ENCODE results near the gene C2CD4C.

DNA sequence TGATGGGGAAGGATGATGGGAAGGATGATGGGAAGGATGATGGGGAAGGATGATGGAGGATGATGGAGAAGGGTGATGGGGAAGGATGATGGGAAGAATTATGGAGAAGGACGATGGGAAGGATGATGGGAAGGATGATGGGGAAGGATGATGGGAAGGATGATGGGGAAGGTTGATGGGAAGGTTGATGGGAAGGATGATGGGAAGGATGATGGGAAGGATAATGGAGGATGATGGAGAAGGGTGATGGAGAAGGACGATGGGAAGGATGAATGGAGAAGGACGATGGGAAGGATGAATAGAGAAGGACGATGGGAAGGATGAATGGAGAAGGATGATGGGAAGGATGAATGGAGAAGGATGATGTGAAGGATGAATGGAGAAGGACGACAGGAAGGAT lies 13.5 kb downstream of the C2CD4C start:
- TF ChIP-seq, protein P1, sequence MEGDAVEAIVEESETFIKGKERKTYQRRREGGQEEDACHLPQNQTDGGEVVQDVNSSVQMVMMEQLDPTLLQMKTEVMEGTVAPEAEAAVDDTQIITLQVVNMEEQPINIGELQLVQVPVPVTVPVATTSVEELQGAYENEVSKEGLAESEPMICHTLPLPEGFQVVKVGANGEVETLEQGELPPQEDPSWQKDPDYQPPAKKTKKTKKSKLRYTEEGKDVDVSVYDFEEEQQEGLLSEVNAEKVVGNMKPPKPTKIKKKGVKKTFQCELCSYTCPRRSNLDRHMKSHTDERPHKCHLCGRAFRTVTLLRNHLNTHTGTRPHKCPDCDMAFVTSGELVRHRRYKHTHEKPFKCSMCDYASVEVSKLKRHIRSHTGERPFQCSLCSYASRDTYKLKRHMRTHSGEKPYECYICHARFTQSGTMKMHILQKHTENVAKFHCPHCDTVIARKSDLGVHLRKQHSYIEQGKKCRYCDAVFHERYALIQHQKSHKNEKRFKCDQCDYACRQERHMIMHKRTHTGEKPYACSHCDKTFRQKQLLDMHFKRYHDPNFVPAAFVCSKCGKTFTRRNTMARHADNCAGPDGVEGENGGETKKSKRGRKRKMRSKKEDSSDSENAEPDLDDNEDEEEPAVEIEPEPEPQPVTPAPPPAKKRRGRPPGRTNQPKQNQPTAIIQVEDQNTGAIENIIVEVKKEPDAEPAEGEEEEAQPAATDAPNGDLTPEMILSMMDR (IDR thresholded peaks at IDR 0.05), result no peak
- TF ChIP-seq, protein P2, sequence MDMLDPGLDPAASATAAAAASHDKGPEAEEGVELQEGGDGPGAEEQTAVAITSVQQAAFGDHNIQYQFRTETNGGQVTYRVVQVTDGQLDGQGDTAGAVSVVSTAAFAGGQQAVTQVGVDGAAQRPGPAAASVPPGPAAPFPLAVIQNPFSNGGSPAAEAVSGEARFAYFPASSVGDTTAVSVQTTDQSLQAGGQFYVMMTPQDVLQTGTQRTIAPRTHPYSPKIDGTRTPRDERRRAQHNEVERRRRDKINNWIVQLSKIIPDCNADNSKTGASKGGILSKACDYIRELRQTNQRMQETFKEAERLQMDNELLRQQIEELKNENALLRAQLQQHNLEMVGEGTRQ (CRISPR knock-in tag; IDR thresholded peaks at IDR 0.05), result no peak
- TF ChIP-seq NFYB (CRISPR knock-in tag; conservative IDR thresholded peaks at IDR 0.05; ENCODE audit: low read depth) (no peak), ZNF396 (CRISPR knock-in tag; IDR thresholded peaks at IDR 0.05; ENCODE audit: borderline replicate concordance) (no peak), CREB1 (CRISPR knock-in tag; IDR thresholded peaks at IDR 0.05) (no peak)

Data from WTC11 (cell line).